GM18951 (cell line): ENCODE results near the gene ANO10.

Experiments used
- POLR2A ChIP-seq: IDR thresholded peaks from 4 replicates; pipeline ENCODE4 v1.6.1; 2011; ENCODE audit warnings: mild to moderate bottlenecking; ENCODE audit not compliant: insufficient read length, insufficient read depth; ENCODE audit errors: extremely low read depth
- in situ Hi-C: fragments of 300-500 bp; cut with MboI; formaldehyde crosslinking; loops from one replicate; pipeline ENCODE4 v1.12.0; 2022; ENCODE audit warnings: low sequenced_read_pairs, mixed read lengths, inconsistent platforms; ENCODE audit not compliant: unreplicated experiment

The ANO10 gene

GRCh38 chr3:43641306-43642114 is 19.7 kb upstream of the ANO10 start:
- in situ Hi-C loops, result no loop called here
- no peak for TF ChIP-seq POLR2A

GRCh38 chr3:43640681-43641080 is 18.9 kb upstream of the ANO10 start:
- no peak for TF ChIP-seq POLR2A

GRCh38 chr3:43638594-43639447 is 17.0 kb upstream of the ANO10 start:
- no peak for TF ChIP-seq POLR2A
- in situ Hi-C loops, result no loop called here

More at GRCh38 chr3:43640681-43641080, 18.9 kb upstream of the ANO10 start:
- in situ Hi-C loops, result no loop called here

GRCh38 chr3:43637702-43638101 is 15.9 kb upstream of the ANO10 start:
- in situ Hi-C loops, result no loop called here
- no peak for TF ChIP-seq POLR2A

GRCh38 chr3:43632986-43633385 is 11.2 kb upstream of the ANO10 start:
- TF ChIP-seq POLR2A, result no peak
- in situ Hi-C loops, result no loop called here

GRCh38 chr3:43632269-43632733 is 10.5 kb upstream of the ANO10 start:
- in situ Hi-C loops, result no loop called here

GRCh38 chr3:43629741-43630140 is 7.9 kb upstream of the ANO10 start:
- no peak for TF ChIP-seq POLR2A
- in situ Hi-C loops, result no loop called here

More at GRCh38 chr3:43632269-43632733, 10.5 kb upstream of the ANO10 start:
- TF ChIP-seq POLR2A, result no peak

- TF ChIP-seq POLR2A, result no peak
- in situ Hi-C loops, result no loop called here
These were observed 7.4 kb upstream of the ANO10 start for GRCh38 chr3:43629257-43629656.

GRCh38 chr3:43627360-43627759 is 5.5 kb upstream of the ANO10 start:
- in situ Hi-C loops, result no loop called here
- TF ChIP-seq POLR2A, result no peak

- in situ Hi-C loops, result no loop called here
- TF ChIP-seq POLR2A, result no peak
These were observed 3.0 kb upstream of the ANO10 start for GRCh38 chr3:43624619-43625305.

- no peak for TF ChIP-seq POLR2A
- in situ Hi-C loops, result no loop called here
These were observed 768 bp downstream of the ANO10 start for GRCh38 chr3:43620831-43621655.

GRCh38 chr3:43619588-43619987 is 2.2 kb downstream of the ANO10 start:
- TF ChIP-seq POLR2A, result no peak

More at GRCh38 chr3:43619588-43619987, 2.2 kb downstream of the ANO10 start:
- in situ Hi-C loops, result no loop called here
